Fibroblast of mammary gland (primary cell): ENCODE results near the gene PAPSS2.

Source experiments
- DNase-seq: peaks from one replicate; pipeline ENCODE4 v3.0.0-alpha.2; 2010; ENCODE audit warnings: low read depth
- H3K4me3 ChIP-seq: 2 replicates; pipeline ENCODE4 v1.5.1; 2011; ENCODE audit warnings: low read depth, mild to moderate bottlenecking, low read length, moderate library complexity; ENCODE audit not compliant: control insufficient read depth
- CTCF ChIP-seq: conservative IDR thresholded peaks from 2 replicates; pipeline ENCODE4 v1.5.1; 2011; ENCODE audit warnings: low read depth, low read length, inconsistent platforms; ENCODE audit not compliant: control insufficient read depth, insufficient read depth

The PAPSS2 gene

GRCh38 chr10:87763086-87763861, 103.6 kb downstream of the PAPSS2 start:
- no peak overlapping the region for H3K4me3 ChIP-seq
- no peak for DNase-seq
- TF ChIP-seq CTCF: no peak

DNA sequence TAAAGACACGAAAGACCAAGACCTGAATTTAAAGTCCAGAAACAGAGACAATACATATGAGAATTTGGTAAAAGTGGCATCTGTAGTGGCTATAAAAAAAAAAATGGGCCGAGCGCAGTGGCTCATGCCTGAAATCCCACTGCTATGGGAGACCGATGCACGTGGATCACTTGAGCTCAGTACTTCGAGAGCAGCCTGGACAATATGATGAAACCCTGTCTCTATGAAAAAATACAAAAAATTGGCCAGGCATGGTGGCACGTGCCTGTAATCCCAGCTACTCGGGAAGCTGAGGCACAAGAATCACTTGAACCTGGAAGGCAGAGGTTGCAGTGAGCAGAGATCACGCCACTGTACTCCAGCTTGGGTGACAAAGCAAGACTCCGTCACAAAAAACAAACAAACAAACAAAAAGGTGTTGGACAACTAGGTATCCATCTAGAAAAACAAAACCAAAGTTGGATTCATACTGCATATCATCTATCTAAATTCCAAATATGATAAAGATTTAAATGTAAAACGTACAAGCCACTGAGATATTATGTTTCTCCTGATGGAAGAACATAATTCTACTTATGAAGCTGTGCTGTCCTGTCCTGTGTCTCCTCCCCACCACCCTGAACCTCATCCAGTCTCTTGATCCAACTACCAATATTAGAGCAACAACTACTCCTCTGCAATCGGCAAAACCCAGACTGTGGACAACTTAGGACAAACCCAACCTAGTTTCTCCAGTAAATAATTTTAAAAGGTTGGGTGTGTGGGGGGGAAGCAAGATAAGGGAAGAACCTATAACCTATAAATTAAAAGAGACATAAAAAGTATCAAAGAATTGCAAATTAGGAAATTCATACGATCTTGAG, 104.6 kb downstream of the PAPSS2 start:
- H3K4me3 ChIP-seq: no peak overlapping the region
- no peak for TF ChIP-seq CTCF
- no peak for DNase-seq

DNA sequence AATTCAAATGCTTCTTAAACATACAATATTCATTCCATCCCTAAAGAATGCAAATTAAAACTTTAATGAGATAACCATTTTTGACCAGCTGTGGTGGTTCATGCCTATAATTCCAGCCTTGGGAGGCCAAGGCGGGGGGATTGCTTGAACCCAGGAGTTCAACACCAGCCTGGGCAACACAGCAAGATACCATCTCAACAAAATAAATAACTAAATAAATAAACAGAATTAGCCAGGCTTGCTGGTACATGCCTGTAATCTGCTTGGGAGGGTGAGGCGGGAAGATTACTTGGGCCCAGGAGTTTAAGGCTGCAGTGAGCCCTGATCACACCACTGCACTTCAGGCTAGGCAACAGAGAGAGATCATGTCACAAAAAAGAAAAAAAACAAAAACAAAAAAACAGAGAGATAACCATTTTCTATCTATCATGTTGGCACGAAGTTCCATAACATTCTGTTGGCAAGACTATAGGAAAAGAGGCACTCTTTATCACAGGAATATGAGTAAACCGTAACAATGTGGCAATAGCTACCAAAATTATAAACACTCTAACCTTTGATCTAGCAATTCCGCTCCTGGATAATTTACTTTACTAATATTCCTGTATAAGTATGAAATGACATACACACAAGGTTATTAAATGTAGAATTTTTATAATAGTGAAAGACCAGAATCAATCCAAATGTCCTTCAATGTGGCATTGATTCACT, 106.1 kb downstream of the PAPSS2 start:
- no peak for TF ChIP-seq CTCF
- H3K4me3 ChIP-seq: no peak overlapping the region
- DNase-seq: no peak

- DNase-seq: no peak
- H3K4me3 ChIP-seq: no peak overlapping the region
- no peak for TF ChIP-seq CTCF
These were observed 107.6 kb downstream of the PAPSS2 start for GRCh38 chr10:87767253-87767652.

GRCh38 chr10:87771871-87772500, 112.3 kb downstream of the PAPSS2 start:
- H3K4me3 ChIP-seq: no peak overlapping the region
- peak; percentile 43 for TF ChIP-seq CTCF
- DNase-seq: peak; percentile 48

DNA sequence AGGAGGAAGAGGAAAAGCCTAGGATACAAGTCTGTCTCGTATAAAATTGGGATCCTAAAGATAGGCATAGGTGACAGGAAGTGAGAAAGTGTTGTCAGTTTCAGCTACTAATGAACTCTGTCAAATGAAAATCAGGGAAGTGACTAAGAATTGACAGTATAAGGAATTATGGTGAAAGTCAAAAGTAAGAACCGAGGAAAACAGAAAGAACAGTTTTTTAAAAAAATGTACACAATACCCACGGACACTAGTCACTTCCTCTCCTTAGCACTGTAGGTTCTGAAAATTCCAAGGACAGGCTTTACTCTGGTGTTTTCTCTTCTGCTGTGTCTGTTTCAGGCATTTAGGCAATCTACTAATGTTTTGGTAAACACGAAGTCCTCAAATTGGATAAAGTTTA, 116.1 kb downstream of the PAPSS2 start:
- no peak for TF ChIP-seq CTCF
- DNase-seq: peak; percentile 19
- H3K4me3 ChIP-seq: no peak overlapping the region
